Fibroblast of pulmonary artery (primary cell): ENCODE data around the gene PPIA.
A peak's percentile ranks its signal among the peaks of the same experiment; 100 is the strongest.

Experiments
- DNase-seq: peaks from one replicate; pipeline ENCODE4 v3.0.0-alpha.2; 2010; ENCODE audit warnings: low read depth
- H3K4me3 ChIP-seq: replicated peaks from 2 replicates; pipeline ENCODE4 v1.5.1; 2011; ENCODE audit warnings: low read depth, mild to moderate bottlenecking, control low read depth, low read length, moderate library complexity
- CTCF ChIP-seq: IDR thresholded peaks from 2 replicates; pipeline ENCODE4 v1.5.1; 2011; ENCODE audit warnings: mild to moderate bottlenecking, control low read depth, low read length, inconsistent platforms; ENCODE audit errors: missing control alignments

Gene PPIA

GRCh38 chr7:44796504-44797328 lies at the start of gene PPIA:
Gene PPIA, plus strand, starts transcription at chr7:44796681. Its CDS starts 44 bp downstream, at chr7:44796725.
- DNase-seq: peak; percentile 99
- no peak for TF ChIP-seq CTCF
- peak within 1 kb of the TSS; percentile 98 for H3K4me3 ChIP-seq

- DNase-seq: peak; percentile 86
- TF ChIP-seq CTCF: no peak
- peak within 1 kb of the TSS; percentile 75 for H3K4me3 ChIP-seq
These were observed 48.2 kb upstream of the PPIA start, which contains the start of gene ZMIZ2 for GRCh38 chr7:44748045-44748947. Gene ZMIZ2, plus strand, starts transcription at chr7:44748847. Its CDS starts 7,403 bp downstream, at chr7:44756250.

GRCh38 chr7:44748948-44749731 lies 47.3 kb upstream of the PPIA start:
- DNase-seq: no peak
- H3K4me3 ChIP-seq: peak overlapping the region; percentile 75
- no peak for TF ChIP-seq CTCF

GRCh38 chr7:44749992-44750391 lies 46.5 kb upstream of the PPIA start:
- no peak for TF ChIP-seq CTCF
- peak overlapping the region; percentile 75 for H3K4me3 ChIP-seq
- DNase-seq: no peak

GRCh38 chr7:44750424-44750823 lies 46.1 kb upstream of the PPIA start:
- no peak overlapping the region for H3K4me3 ChIP-seq
- TF ChIP-seq CTCF: no peak
- no peak for DNase-seq

GRCh38 chr7:44750921-44751571 lies 45.4 kb upstream of the PPIA start:
- no peak for TF ChIP-seq CTCF
- no peak overlapping the region for H3K4me3 ChIP-seq
- no peak for DNase-seq
